ENCODE measurements around the gene ZYX.
A peak's percentile ranks its signal among the peaks of the same experiment; 100 is the strongest.

Gene ZYX

GRCh38 chr7:143363016-143363937 is 17.9 kb upstream of the ZYX start:
- DNase-seq: peak; percentile 51

GRCh38 chr7:143367972-143368371 is 13.2 kb upstream of the ZYX start:
- DNase-seq: no peak

GRCh38 chr7:143368387-143368786 is 12.8 kb upstream of the ZYX start:
- no peak for DNase-seq

- no peak for DNase-seq
These were observed 11.2 kb upstream of the ZYX start for GRCh38 chr7:143369678-143370651.

- DNase-seq: no peak
These were observed 9.1 kb upstream of the ZYX start for GRCh38 chr7:143372070-143372469.

- no peak for DNase-seq
These were observed 7.8 kb upstream of the ZYX start for GRCh38 chr7:143373255-143373794.

- DNase-seq: no peak
These were observed 6.6 kb upstream of the ZYX start for GRCh38 chr7:143374561-143374960.

GRCh38 chr7:143375298-143376034 is 5.7 kb upstream of the ZYX start:
- DNase-seq: no peak

GRCh38 chr7:143376396-143376795 is 4.7 kb upstream of the ZYX start:
- DNase-seq: no peak

GRCh38 chr7:143379611-143380259 is 1.4 kb upstream of the ZYX start:
- DNase-seq: no peak

GRCh38 chr7:143380260-143380645 is 892 bp upstream of the ZYX start:
- DNase-seq: peak; percentile 98

- DNase-seq: peak; percentile 89
These were observed 431 bp downstream of the ZYX start for GRCh38 chr7:143381427-143382125.

GRCh38 chr7:143382126-143382790 is 1.1 kb downstream of the ZYX start:
- DNase-seq: no peak

- no peak for DNase-seq
These were observed 1.9 kb downstream of the ZYX start for GRCh38 chr7:143382791-143383641.

GRCh38 chr7:143383642-143383957 is 2.5 kb downstream of the ZYX start:
- no peak for DNase-seq

- DNase-seq: no peak
These were observed 3.0 kb downstream of the ZYX start for GRCh38 chr7:143384148-143384547.

GRCh38 chr7:143384661-143385631 is 3.8 kb downstream of the ZYX start:
- DNase-seq: no peak

GRCh38 chr7:143385891-143386781 is 5.0 kb downstream of the ZYX start:
- no peak for DNase-seq

All from eye (tissue), 1 donor.